ENCODE measurements around the gene WDFY1. TPM values are rescaled to one million over a fixed set of nuclear protein-coding genes. Genes with fewer than 3 reads are reported as not detected.
A peak's percentile ranks its signal among the peaks of the same experiment; 100 is the strongest.

Gene WDFY1
- total RNA-seq, 4 donors from 2014 or later: 33.1 to 61.8 (median 50.4) TPM

DNA sequence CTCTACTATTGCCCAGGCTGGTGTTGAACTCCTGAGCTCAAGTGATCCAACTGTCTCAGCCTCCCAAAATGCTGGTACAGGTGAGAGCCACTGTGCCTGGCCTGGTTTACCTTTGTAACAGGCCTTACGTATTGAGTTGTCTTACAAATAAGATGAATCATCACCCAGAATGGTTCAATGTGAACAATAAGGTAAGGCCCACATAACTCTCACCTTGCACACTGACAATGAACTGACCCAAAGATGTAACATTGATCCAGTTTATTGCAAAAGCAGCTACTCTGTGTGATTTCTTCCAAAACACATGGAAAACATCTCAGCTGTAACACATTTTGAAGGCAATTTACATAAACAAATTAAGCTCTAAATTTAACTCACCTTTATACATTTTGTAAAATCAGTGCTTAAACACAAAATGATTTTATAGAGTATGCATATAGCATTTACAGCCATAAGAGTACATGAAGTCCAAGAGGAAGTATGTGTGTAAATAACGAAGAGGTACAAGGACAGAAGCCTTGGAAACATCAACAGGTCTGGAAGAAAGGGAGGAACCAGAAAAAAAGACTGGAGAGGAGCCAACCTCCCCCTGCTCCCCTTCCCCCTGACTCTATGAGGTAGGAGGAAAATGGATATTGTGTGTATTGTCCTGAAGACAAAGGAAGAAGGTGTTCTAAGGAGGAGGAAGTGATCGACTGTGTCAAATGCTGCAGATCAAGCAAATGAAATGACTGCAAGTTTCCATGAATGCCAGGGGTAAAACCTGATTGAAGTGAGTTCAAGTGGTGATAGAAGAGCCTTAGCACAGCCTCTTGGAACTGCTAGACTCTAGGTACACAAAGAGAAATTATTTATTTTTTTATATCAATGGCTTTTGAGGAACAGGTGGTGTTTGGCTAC, 5.6 kb upstream of the WDFY1 start:
- H3K36me3 ChIP-seq: no peaks in the 10 kb centered on the region

DNA sequence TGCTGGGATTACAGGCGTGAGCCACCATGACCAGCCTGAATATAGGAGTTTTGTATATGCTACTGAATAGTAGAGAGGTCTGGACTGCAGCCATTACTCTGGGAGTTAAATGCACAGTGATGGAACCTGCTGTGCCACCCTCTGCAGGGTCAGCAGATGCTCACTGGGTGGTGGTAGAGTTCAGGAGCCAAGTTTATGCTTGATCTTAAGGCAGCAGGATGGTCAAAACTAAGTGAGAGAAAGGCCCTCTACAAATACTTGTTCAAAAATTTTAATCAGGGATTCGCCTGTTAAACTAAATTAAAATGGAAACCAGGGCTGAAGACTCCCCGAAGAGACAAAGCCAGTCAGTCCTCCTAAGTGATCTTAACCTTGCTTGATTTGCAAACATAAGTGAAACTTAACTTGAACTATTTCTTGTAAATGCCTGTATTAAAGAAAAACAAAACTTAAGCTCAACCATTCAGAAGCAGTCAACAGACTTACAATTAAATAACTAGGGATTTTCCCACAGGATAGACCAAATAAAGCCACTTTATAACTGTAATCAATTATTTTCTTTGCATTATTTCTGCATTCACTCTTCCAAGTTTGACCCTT, 4.2 kb upstream of the WDFY1 start:
- WGBS, 2 donors: 78 to 94% methylated on average over 3 of the region's 3 CpGs
- TF ChIP-seq, protein P1, sequence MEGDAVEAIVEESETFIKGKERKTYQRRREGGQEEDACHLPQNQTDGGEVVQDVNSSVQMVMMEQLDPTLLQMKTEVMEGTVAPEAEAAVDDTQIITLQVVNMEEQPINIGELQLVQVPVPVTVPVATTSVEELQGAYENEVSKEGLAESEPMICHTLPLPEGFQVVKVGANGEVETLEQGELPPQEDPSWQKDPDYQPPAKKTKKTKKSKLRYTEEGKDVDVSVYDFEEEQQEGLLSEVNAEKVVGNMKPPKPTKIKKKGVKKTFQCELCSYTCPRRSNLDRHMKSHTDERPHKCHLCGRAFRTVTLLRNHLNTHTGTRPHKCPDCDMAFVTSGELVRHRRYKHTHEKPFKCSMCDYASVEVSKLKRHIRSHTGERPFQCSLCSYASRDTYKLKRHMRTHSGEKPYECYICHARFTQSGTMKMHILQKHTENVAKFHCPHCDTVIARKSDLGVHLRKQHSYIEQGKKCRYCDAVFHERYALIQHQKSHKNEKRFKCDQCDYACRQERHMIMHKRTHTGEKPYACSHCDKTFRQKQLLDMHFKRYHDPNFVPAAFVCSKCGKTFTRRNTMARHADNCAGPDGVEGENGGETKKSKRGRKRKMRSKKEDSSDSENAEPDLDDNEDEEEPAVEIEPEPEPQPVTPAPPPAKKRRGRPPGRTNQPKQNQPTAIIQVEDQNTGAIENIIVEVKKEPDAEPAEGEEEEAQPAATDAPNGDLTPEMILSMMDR (IDR thresholded peaks at IDR 0.05): no peak
- TF ChIP-seq POLR2A (IDR thresholded peaks at IDR 0.05) (no peak), EP300 (IDR thresholded peaks at IDR 0.05) (no peak)
- no peaks in the 10 kb centered on the region for H3K36me3 ChIP-seq
- H3K4me1 ChIP-seq: peaks cover 0 to 17% (median 3%) of the 10 kb centered on the region in 4 donors
- H3K9me3 ChIP-seq: no peaks in the 10 kb centered on the region
- H3K4me3 ChIP-seq: no peak overlapping the region
- H3K27ac ChIP-seq: no peak overlapping the region
- H3K27me3 ChIP-seq: no peaks in the 10 kb centered on the region
- no peak for DNase-seq (ENCODE audit: low spot score in 2 of 2)

More for the DNA sequence above, 5.6 kb upstream of the WDFY1 start:
- TF ChIP-seq, protein P1 (IDR thresholded peaks at IDR 0.05): no peak
- no peak for TF ChIP-seq POLR2A (IDR thresholded peaks at IDR 0.05)
- TF ChIP-seq EP300 (IDR thresholded peaks at IDR 0.05): no peak
- Histone ChIP-seq H3K9me3 (no peaks in the 10 kb centered on the region), H3K27ac (peak overlapping the region in 1 of 4 donors; percentile 32), H3K4me1 (peaks cover 0 to 12% (median under 1%) of the 10 kb centered on the region in 4 donors), H3K4me3 (no peak overlapping the region), H3K27me3 (no peaks in the 10 kb centered on the region)
- DNase-seq (ENCODE audit: low spot score in 2 of 2): no peak
- WGBS, 2 donors: 72 to 76% methylated on average over 3 of the region's 3 CpGs

DNA sequence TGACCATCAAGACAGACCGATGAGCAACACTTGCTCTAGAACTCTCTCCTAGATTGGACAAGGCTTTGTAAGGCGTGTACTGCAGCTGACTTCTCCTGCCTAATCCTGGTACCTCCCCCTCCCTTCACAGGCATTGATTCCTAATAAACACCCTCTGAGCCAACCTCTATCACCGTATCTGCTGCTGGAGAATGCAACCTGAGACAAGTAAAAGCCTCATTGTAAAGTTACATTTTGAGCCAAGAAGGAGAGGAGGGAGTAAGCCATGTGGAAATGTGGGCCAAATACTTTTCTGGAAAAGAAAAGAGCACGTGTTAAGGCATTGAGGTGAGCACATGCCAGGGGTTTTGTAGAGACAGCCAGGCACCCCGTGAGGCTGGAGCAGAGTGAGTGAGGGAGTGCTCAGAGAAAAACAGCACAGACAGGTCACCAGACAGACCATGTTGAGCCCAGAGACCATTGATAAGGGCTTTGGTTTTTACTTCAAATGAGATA, 2.6 kb upstream of the WDFY1 start:
- WGBS, 2 donors: 37 to 40% methylated on average over 5 of the region's 5 CpGs

DNA sequence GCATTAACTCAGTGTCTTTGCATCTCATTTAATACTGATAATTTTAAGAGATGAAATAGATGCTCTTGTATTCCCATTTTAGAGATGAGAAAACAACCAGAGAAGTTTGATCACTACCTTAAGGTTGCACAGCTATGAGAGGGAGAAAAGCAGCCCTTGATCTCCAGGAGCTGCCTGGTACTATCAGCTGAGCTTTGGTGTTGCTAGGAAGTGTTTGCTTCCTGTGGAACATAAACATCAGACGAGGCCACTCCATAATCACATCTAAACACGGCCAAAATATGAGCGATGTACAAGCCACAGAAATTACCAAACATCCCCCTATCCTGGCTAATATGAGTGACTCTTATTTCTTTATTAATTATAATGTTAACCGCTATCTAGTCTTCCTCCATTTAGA, 620 bp upstream of the WDFY1 start:
- WGBS, 2 donors: 57 to 62% methylated on average over 4 of the region's 4 CpGs
- TF ChIP-seq, protein P1 (IDR thresholded peaks at IDR 0.05): no peak
- TF ChIP-seq POLR2A (IDR thresholded peaks at IDR 0.05): no peak
- no peak for TF ChIP-seq EP300 (IDR thresholded peaks at IDR 0.05)
- peak overlapping the region in 2 of 4 donors; percentile 98 to 99 for H3K27ac ChIP-seq
- no peaks in the 10 kb centered on the region for H3K36me3 ChIP-seq
- peak overlapping the region in 3 of 4 donors; percentile 98 to 100 (median 99) for H3K4me3 ChIP-seq
- DNase-seq (ENCODE audit: low spot score in 2 of 2): no peak
- H3K27me3 ChIP-seq: no peaks in the 10 kb centered on the region
- no peaks in the 10 kb centered on the region for H3K9me3 ChIP-seq
- H3K4me1 ChIP-seq: peaks cover 0 to 45% (median 16%) of the 10 kb centered on the region in 4 donors

More for the DNA sequence above, 2.6 kb upstream of the WDFY1 start:
- no peak for TF ChIP-seq POLR2A (IDR thresholded peaks at IDR 0.05)
- TF ChIP-seq EP300 (IDR thresholded peaks at IDR 0.05): no peak
- TF ChIP-seq, protein P1 (IDR thresholded peaks at IDR 0.05): no peak
- Histone ChIP-seq H3K36me3 (no peaks in the 10 kb centered on the region), H3K27me3 (no peaks in the 10 kb centered on the region), H3K27ac (no peak overlapping the region), H3K4me1 (peaks cover 0 to 30% (median 9%) of the 10 kb centered on the region in 4 donors), H3K4me3 (no peak overlapping the region), H3K9me3 (no peaks in the 10 kb centered on the region)
- no peak for DNase-seq (ENCODE audit: low spot score in 2 of 2)
